GM21447 (cell line): Measurements from ENCODE around the gene DDRGK1.
"Not testable (repeated sequence)": the region's sequence is repeated elsewhere in the genome, so short reads cannot be mapped to it uniquely, and the experiment has no call there.

Experiments used
- ATAC-seq: cut with Tn5 transposase; IDR thresholded peaks from one replicate; pipeline ENCODE4 v1.9.1; 2021; ENCODE audit not compliant: unreplicated experiment

Gene DDRGK1

GRCh38 chr20:3188823-3189413 lies 15.6 kb downstream of the DDRGK1 start:
- ATAC-seq, result no peak

- ATAC-seq, result not testable (repeated sequence)
Observed at GRCh38 chr20:3187861-3188260, 16.6 kb downstream of the DDRGK1 start.

- ATAC-seq, result no peak
Observed at GRCh38 chr20:3183896-3184612, 20.4 kb downstream of the DDRGK1 start.

- not testable (repeated sequence) for ATAC-seq
Observed at GRCh38 chr20:3182429-3182828, 22.1 kb downstream of the DDRGK1 start.

GRCh38 chr20:3181270-3181669 lies 23.2 kb downstream of the DDRGK1 start:
- ATAC-seq, result no peak

- ATAC-seq, result no peak
Observed at GRCh38 chr20:3180319-3180718, 24.2 kb downstream of the DDRGK1 start.

GRCh38 chr20:3177746-3178485 lies 26.6 kb downstream of the DDRGK1 start:
- no peak for ATAC-seq

- no peak for ATAC-seq
Observed at GRCh38 chr20:3175270-3175669, 29.2 kb downstream of the DDRGK1 start.

- ATAC-seq, result no peak
Observed at GRCh38 chr20:3174442-3175261, 29.8 kb downstream of the DDRGK1 start.

GRCh38 chr20:3173610-3174441 lies 30.7 kb downstream of the DDRGK1 start:
- peak; percentile 86 for ATAC-seq

- ATAC-seq, result peak; percentile 60
Observed at GRCh38 chr20:3172933-3173609, 31.4 kb downstream of the DDRGK1 start, which contains the start of gene LZTS3. TSS of gene LZTS3 (minus strand) at chr20:3173549. CDS start at chr20:3167163, 6,386 bp downstream.

- no peak for ATAC-seq
Observed at GRCh38 chr20:3172126-3172932, 32.2 kb downstream of the DDRGK1 start.

- no peak for ATAC-seq
Observed at GRCh38 chr20:3171391-3172125, 32.9 kb downstream of the DDRGK1 start.

- ATAC-seq, result no peak
Observed at GRCh38 chr20:3168829-3169590, 35.5 kb downstream of the DDRGK1 start.

GRCh38 chr20:3168079-3168828 lies 36.2 kb downstream of the DDRGK1 start:
- ATAC-seq, result no peak

- ATAC-seq, result no peak
Observed at GRCh38 chr20:3167738-3168078, 36.8 kb downstream of the DDRGK1 start.

GRCh38 chr20:3166913-3167342 lies 37.6 kb downstream of the DDRGK1 start:
- no peak for ATAC-seq
